Umbilical cord (tissue), 2 donors: ENCODE data around the gene GABARAP. TPM values are rescaled to one million over a fixed set of nuclear protein-coding genes. Genes with fewer than 3 reads are reported as not detected.
A peak's percentile ranks its signal among the peaks of the same experiment; 100 is the strongest.

Source experiments
- DNase-seq: peaks from one replicate; pipeline ENCODE4 v3.0.0-alpha.2; 2015; ENCODE audit warnings: low spot score
- total RNA-seq: library from RNA; depleted of rRNA; stranded (reverse); fragments of >200 nt; gene quantifications from one replicate; pipeline ENCODE4 v1.2.3, GENCODE V29; 2014; ENCODE audit warnings: low replicate concordance; ENCODE audit not compliant: insufficient read depth

Gene GABARAP
- total RNA-seq, 1 donor from 2014 or later, result 240 TPM

DNA sequence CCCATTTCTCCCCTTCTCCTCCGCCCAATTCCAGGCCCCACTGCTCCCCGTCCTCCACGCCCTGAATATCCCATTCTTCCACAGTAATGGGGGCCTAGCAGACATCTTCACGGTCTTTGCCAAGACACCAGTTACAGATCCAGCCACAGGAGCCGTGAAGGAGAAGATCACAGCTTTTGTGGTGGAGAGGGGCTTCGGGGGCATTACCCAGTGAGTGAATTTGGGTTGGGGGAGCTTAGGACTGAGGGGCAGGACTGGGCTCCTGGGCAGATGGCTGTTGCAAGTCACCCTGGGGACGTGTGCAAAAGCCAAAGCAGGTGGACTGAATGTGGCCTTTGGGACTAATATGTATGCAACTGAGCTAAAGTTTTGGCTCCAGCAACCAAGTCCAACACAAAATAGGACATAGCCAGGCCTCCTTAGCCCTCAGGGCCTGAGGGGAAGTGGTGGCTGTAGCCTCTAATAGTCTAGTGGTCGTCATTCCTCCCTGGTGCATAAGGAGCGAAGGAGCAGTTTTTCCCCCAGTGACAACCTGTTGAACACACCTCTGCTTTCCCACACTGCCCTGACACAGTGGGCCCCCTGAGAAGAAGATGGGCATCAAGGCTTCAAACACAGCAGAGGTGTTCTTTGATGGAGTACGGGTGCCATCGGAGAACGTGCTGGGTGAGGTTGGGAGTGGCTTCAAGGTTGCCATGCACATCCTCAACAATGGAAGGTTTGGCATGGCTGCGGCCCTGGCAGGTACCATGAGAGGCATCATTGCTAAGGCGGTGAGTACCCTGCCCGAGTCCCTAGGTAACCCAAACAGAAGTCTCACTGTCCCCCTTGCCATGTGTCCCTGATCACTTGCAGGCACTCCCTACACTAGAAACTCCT, 19.9 kb downstream of the GABARAP start:
- DNase-seq, result no peak

DNA sequence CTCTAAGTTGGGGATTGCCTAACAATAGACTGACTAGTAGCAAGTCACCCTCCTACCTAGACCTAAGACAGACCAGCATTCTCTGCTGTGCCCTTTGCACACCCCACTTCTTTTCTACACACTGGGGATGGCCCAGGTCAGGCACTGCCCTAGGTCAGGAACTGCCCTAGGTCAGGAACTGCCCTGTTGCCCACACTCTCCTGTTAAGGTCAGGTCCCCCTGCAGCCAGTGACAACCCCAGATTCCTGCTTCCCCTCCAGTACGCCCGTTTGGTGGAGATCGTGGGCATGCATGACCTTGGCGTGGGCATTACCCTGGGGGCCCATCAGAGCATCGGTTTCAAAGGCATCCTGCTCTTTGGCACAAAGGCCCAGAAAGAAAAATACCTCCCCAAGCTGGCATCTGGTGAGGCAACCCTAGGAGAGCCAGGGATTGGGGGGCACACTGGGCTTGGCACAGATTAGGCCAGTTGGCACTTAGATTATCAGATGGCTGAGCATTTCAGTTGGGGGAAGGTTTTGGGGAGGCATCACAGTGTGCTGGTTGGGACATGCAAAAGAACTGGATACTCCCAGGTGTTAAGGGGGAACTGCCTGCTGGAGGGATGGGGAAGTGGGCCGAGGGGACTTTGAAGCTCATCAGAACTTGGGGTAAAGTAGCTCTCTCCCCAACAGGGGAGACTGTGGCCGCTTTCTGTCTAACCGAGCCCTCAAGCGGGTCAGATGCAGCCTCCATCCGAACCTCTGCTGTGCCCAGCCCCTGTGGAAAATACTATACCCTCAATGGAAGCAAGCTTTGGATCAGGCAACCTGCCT, 20.8 kb downstream of the GABARAP start:
- DNase-seq, result no peak

DNA sequence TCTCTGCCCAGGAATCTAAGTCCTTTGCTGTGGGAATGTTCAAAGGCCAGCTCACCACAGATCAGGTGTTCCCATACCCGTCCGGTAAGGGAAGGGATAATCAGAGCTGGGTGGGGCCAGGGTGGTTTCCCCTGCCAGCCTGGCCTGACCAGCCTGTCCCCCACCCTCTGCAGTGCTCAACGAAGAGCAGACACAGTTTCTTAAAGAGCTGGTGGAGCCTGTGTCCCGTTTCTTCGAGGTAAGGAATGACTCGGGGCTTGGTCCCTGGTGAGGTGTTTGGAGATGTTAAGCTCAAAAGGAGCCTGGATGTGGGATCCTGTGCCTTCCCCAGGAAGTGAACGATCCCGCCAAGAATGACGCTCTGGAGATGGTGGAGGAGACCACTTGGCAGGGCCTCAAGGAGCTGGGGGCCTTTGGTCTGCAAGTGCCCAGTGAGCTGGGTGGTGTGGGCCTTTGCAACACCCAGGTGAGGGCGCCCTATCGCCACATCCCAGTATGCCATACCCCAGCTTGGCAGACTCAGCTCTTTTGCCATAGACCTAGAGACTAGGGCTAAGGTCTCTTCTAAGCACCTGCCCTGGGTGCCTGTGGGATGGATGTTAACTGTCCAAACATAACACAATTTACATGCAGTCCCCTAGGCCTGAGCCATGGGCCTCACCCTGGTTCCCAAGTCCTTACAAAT, 21.5 kb downstream of the GABARAP start:
- no peak for DNase-seq

DNA sequence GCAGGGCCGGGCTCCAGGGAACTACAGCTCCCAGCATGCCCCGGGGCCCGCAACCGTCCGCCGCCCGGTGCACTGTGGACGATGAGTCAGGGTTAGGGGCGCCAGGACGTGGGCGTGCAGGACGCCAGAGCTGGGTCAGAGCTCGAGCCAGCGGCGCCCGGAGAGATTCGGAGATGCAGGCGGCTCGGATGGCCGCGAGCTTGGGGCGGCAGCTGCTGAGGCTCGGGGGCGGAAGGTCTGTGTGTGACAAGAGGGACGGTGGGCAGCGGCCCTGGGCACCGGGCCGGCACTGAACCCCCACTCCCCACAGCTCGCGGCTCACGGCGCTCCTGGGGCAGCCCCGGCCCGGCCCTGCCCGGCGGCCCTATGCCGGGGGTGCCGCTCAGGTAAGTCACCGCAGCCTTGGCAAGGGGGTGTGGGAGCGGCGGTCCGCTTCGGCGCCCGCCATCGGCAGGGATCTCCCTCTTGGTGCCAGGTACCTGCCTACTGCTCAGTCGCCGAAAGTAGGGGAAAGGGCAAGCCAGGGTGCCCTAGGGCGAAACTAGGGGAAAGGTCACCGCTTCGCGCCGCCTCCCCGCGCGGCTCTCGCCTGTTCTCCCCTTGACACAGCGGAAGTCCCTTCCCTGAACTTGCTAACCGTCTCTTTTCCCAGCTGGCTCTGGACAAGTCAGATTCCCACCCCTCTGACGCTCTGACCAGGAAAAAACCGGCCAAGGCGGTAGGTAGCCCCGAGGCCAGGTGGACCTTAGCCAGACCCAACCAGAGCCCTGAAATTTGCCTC, 22.2 kb downstream of the GABARAP start, which contains the start of the genes ACADVL and DLG4:
ACADVL (plus strand) TSS at position 127 of the 781 bp plus-strand sequence; CDS start at position 174, 47 bp downstream.
DLG4 (minus strand) TSS at position 25 of the 781 bp plus-strand sequence.
- DNase-seq, result peak; percentile 94

DNA sequence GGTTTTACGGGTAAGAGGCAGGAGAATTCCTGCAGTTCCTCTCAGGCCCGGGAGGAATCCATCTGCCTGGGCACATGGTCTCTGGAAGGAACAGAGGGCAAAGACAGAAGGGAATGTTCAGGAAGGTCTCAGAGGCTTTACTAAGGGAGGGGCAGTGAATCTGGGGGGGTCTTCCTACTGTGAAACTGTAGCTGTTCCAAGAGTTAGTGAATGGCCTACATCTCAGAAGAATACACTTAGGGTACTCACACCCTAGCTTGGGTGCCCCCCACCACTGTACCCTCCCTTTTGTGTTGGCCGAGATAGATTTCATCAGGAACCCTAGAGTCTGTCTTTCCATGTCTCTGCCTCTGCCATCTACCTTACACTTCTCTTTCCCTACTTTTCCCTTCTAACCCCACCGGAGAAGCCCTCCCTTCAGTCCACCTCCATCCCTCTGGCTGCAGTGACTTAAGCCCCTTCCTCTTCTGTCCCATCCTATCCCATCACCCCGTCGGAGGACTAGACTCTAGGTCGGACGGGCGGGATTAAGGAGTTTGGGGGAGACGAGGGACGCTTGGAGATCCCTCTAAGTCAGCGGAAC, 22.9 kb downstream of the GABARAP start:
- DNase-seq, result no peak

DNA sequence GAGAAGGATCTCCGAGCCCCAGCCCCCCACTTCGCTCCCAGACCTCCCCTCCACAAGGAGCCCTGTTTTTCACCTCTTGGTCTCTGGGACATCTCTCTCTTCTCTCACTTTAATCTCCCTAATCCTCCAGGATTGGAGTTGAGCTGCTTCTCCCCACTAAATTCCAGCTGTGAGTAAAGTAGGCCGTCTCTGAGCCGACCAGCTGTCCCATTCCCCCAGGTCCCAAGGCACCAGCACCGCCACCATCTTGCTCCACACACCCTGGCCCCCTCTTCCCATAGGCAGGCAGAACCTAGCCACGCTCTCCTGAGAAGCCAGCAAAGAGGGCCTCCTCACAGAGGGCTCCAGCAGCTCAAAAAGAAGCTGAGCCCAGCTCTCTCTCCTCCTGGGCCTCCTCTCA, 23.5 kb downstream of the GABARAP start:
- peak; percentile 76 for DNase-seq

DNA sequence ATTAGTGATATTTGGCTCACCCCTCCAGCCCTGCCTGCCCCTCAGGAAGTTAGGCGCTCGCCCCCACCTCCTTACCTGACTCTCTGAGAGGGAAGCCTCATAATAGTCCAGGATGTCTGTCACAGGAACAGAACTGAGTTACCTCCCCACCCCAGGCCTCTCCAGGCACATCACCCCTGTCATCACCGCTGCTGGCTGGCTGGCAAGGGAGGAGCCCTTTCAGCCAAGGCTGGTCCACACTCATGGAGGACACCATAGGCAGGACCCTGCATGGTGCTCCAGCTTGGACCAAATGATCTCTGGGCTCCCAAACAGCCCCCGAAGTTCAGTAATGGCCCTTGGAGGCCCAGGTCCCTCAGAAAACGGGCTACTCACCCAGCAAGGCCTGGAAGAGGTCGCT, 24.1 kb downstream of the GABARAP start:
- DNase-seq, result no peak

DNA sequence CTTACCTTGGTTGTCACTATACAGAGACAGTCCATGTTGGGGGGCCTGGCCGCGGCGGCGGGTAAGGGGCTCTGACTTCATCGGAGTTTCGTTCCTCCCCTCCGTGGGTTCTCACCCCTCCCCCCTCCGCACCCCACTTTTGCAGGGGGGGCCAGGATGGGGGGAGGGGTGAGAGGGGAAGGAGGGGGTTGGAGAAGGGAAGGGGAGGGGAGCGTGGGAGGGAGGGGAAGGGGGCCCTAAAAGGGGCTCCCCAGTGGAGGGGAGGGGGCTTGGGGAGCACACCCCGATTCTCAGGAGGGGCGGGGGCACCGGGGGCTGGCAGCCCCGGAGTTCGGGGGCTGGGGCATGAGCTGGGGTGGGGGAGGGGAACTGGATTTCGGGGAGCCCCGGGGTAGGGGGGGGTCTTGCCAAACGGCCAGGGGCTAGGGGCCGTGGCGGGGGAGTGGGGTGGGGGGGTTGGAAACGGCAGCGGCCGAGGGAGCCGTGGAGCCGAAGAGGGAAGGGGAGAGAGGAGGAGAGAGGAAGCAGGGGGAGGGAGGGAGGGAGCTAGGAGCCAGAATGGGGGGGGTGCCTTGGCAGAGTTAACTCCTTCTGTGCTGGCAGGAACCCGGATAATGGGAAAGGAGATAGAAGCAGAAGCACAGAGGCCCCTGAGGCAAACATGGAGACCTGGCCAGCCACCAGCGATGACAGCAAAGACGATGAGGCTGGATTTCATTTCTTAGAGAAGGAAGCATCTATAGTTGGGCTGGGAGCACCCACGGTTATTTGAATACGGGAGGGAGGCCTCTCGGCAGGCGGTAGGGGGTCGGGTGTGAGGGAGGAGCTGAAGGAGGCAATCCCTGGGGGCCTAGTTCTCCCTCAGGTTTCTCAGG, 24.9 kb downstream of the GABARAP start:
- peak; percentile 82 for DNase-seq

DNA sequence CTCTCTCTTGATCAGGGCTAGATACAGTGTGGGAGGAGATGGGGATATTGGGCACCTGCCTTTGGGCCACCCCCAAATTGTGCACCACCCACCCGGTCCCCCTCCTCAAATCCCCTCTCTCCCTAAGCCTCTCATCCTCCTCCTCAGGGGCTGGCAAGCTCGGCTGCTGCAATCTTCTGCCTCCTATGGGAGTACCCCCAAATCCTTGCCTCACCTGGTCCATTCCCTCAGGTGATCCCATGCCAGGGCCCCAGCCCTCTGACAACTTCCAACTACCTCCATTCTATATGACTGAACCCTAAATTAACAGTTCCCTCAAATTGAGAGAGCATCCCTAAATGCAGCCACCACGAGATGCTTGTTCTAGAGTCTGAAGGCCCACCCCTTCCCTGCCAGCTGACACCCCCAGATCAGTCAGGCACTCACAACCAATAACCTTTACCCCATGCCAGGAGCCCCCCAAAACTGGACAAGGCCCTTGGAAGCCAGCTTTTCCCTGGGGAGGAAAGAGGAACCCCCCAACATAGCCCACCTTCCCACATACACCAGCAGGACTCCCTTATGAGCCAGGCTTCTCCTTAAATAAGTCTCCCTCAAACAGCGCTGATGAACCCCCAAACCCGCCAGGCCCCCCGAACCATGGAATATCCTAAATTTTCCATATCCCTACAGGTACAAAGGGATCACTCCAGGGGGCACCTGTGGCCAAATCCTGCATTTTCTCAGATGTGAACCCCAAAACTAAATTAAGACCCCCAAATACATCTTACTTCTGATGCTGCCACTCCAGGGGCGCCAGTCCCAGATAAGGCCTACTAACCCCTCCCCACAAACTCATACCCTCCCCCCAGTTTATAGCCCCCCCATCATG, 25.8 kb downstream of the GABARAP start:
- no peak for DNase-seq

DNA sequence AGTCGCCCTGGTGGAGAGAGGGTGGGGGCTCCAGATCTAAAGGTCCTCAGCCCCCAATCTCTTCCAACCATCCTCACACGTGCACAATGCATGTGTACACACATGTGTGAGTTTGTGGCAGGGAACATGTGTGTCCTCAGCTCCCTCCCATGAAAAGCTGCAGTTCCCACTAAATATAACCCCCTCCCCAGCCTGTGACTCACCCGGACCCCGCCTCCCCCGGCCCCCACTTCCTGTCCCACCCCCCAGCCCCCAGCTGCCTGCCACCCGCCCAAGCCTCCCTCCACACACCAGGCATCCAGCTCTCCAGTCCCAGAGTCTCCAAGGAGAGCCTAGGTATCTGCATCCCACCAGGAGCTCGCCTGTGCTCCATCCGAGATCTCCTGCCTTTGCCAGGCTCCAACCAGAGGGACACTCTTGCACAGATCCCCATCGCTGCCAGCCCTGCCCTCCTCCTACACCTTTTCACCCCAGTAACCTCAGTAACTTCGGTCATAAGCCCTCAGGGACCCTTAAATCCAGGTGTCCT, 26.5 kb downstream of the GABARAP start:
- DNase-seq, result no peak

DNA sequence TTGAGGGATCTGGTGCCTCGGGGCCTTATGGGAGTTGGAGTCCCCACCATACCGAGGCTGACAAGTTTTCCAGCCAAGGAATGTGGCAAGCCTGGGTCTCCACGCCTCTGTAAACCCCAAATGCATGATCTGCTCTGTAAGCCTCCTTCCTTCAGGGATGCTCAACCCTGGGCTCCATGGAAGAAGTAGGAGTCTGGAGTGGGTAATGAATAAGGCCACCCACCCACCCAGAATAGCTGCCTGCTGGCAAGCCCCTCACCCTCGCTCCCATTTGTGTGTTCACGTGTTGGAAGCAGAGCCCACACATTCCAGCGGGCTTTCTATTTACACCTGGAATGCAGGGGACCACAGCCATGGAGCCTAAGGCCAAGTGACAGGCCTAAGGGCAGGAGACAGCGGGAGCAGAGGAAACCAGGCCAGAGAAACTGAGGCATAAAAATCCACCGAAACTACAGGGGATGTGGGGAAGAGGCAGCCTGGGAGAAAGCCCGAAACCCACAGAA, 27.1 kb downstream of the GABARAP start:
- no peak for DNase-seq

DNA sequence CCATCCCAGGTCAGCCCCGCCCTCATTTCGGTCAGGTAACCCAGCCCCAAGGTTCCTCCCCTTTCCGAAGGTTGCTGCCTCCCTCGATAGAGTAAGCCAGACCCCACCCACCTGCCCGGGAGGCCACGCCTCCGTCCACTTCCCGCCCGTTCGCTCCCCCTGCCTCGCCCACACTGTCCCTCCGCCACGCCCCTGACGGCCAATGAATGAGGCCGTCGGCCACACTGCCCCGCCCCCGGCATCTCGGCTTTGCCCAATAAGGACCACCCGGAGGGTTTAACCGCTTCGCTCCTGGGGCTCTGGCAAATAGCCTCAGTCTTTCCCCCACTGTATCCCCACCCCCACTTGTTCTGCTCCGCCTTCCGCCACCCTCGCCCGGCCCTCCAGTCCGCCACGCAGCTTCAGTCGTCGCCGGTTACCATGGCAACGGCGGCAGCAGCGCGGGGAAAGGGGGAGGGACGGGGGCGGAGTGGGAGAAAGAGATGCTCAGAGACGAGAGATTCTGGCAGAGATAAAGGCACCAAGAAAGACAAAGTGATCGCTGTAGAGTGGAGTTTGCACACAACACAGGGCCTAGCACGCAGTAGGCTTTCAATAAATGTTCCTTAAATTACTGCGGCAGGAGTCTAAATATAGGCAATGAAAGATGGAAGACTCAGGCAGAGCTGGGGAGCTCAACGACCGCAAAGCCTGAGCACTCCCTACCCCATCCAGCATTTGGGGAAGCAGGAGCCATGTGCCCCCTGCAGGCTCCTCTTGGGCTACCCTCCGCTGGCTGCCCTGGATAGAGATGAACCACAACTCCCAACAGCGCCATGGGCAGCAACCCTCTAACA, 27.7 kb downstream of the GABARAP start:
- DNase-seq, result peak; percentile 99

DNA sequence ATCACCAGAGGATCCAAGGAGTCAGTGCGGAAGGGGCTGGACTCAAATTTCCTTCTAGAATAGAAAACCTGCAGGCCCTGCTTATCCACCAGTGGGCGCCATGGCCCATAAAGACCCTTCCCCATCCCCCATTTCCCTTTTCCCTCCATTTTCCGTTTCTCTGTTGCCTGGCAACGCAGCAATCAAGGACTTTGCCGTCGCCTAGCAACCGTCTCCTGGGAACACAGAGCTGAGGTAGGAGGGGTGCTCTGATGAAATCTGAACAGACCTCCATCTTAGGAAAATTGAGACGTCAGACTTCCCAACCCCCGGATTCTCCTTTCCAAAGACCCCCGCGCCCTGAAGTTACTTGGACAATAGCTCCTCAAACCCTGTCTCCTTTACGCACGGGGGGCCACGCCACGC, 28.4 kb downstream of the GABARAP start:
- DNase-seq, result peak; percentile 90

DNA sequence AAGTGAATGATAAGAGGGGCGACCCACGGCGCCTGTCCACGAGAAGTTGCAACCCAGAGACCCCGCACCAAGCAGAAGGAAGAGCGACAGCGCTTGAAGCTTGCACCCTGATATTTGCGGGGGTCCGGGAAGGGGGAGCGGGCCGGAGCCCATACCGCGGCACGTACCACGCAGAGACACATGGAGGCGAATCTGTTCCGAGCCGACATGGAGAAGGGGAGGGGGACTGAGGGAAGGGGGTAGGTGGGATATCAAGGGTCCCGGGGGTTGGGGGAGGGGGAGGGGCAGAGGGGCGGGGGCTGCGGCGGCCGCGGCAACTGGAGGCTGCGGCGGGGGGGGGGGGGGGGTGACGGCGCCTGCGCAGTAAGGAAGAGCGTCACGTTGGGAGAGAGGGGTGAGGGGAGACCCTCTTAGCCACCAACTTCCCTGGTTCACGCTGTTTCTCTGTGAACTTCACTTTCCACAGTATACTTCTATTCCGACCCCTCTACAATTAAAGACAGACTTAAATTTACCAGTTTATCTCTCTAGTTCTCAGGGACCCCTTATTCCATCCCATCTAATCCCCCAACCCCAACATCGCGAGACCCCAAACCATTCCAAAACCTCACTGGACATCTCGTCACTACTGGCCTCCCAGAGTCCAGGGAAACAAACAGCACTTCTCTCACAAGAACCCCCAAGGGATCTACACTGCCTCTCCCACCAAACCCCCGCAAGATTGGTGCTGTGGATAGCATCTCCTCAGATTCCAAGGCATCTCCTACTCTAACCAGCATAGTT, 30.6 kb downstream of the GABARAP start:
- no peak for DNase-seq

DNA sequence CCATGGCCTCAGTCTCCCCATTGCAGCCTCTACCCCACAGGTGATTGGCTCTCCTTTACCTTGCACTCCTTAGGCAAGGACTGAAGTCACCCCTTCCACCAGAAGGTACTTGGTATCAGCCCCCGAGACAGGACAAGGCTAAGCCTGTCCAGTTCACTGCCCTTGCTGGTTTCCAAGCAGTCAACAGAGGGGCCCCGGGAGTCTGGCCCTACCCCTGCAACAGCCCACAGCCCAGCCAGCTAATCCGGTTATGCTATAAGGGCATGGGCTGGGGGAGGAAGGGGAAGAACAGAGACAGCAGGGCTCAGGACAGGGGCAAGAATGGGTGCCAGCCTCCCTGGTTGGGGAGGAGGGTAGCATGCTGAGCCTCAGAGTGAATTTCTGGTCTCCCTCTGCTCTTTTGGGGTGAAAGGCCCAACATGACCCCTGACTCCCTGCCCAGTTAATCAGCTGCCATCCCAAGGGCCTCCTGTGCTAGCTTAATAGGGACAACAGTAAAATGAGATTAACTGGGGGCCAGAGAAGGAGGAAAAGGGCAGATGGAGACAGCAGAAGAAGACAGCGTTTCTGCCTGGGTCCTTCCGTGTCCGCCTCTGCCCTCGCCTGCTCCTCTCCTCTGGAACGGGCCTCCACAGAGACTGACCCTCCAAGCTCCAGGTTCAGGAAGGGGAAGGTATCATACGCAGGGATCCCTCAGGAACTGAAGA, 33.3 kb downstream of the GABARAP start:
- no peak for DNase-seq

DNA sequence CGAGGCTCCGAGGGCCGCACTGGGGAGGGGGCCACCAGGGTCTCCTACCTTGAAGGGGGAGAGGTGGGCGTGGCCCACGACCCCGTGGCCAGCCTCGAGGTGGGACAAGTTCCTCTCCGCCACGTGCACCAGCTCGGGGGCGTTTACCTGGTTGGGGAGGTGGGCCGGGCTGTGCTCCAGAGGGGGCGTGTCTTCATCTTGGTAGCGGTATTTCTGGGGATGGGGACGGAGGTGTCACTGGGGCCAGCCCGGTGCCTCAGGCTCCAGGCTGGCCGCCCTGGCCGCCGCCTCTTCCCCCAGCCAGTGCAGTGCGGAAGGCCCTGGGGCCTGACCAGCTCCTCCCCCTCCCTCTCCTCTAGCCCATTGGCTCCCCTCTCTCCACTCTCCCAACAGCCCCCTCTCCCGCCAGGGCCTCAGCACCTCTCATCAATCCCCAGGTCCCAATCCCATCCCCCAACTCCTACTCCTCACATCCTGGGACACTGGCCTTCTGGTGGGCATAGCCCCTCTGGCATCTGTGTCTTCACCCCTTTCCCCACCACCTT, 34.1 kb downstream of the GABARAP start:
- no peak for DNase-seq
